ENCODE results near the gene CNTN4.

- TF ChIP-seq CTCF (IDR thresholded peaks at IDR 0.05; ENCODE audit: low read depth, low read length) (no peak), EZH2phosphoT487 (IDR thresholded peaks at IDR 0.05; ENCODE audit: low read depth) (no peak)
These were observed 921.5 kb downstream of the CNTN4 start for GRCh38 chr3:3020209-3020608.

All from OCI-LY3 (cell line).